Osteocyte (in vitro differentiated cells): ENCODE data around the gene PIEZO1. TPM values are rescaled to one million over a fixed set of nuclear protein-coding genes. Genes with fewer than 3 reads are reported as not detected.
A peak's percentile ranks its signal among the peaks of the same experiment; 100 is the strongest.

ENCODE experiments used
- DNase-seq: peaks from one replicate; pipeline ENCODE4 v3.0.0; 2021; ENCODE audit warnings: mixed read lengths; ENCODE audit not compliant: unreplicated experiment; ENCODE audit errors: extremely low spot score
- H3K27ac Mint-ChIP-seq: one replicate; pipeline ENCODE4 v1.8.0; 2021; ENCODE audit warnings: mild to moderate bottlenecking, mixed read lengths; ENCODE audit not compliant: unreplicated experiment
- H3K27me3 Mint-ChIP-seq: one replicate; pipeline ENCODE4 v1.8.0; 2021; ENCODE audit warnings: mixed read lengths; ENCODE audit not compliant: unreplicated experiment
- H3K36me3 Mint-ChIP-seq: one replicate; pipeline ENCODE4 v1.8.0; 2021; ENCODE audit warnings: mixed read lengths; ENCODE audit not compliant: unreplicated experiment
- H3K4me1 Mint-ChIP-seq: one replicate; pipeline ENCODE4 v1.8.0; 2021; ENCODE audit warnings: mixed read lengths; ENCODE audit not compliant: unreplicated experiment
- H3K4me3 Mint-ChIP-seq: one replicate; pipeline ENCODE4 v1.8.0; 2021; ENCODE audit warnings: mild to moderate bottlenecking, moderate library complexity, mixed read lengths; ENCODE audit not compliant: unreplicated experiment
- H3K9me3 Mint-ChIP-seq: one replicate; pipeline ENCODE4 v1.8.0; 2021; ENCODE audit warnings: mixed read lengths; ENCODE audit not compliant: unreplicated experiment
- total RNA-seq: library from RNA; stranded (reverse); gene quantifications from 2 replicates; pipeline ENCODE4 v1.2.1, GENCODE V29; 2021
- TF ChIP-seq, protein P1 (sequence below): fragments of 200-600 bp; sonication (generic); IDR thresholded peaks from 2 replicates; pipeline ENCODE4 v1.5.0; 2021; ENCODE audit warnings: antibody characterized with exemption, mild to moderate bottlenecking, moderate library complexity

The PIEZO1 gene
- total RNA-seq, 1 donor from 2014 or later, result 165 TPM

DNA sequence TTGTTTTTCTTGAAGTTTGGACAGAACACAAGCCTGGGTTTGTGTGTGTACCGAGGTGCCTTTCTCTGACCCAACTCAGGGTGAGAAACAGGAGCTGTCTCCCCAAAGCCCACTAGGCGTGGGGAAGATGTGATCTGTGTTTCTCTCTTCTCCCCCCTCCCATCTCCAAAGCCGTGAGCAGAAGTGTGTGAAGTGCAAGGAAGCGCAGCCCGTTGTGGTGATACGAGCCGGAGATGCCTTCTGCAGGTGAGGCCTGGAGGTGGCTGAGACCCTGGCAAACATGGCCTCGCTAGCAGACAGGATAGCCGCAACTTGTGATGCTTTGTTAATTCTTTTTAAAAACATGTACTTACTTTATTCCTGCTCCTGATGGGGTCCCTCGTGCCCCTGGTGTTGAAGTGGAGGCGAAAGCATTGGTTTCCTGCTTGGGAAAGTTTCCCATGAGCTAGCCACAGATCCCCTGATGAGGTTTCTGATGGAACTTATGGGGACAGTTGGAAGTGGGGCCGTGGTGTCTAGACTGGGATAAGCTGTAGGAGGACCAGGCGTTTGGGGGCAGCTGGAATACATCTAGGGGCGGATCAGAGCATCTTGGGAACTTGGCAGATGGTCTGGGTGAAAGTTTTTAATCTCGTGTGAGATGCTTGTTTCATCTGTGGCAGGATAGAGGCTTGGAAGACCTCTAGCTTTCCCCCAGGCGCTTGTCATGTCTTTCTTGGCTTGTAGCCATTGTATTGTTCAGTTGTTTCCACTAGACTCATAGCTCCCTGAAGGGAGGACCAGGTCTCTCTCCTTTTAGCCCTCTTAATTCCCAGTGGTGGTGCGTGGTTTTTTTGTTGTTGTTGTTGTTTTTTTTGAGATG is 77.8 kb downstream of the PIEZO1 start:
- H3K4me1 Mint-ChIP-seq, result peaks cover 26% of the 10 kb centered on the region
- H3K27ac Mint-ChIP-seq, result peak overlapping the region; percentile 25
- no peak for DNase-seq
- H3K36me3 Mint-ChIP-seq, result no peaks in the 10 kb centered on the region
- H3K4me3 Mint-ChIP-seq, result peak overlapping the region; percentile 74
- no peaks in the 10 kb centered on the region for H3K27me3 Mint-ChIP-seq
- TF ChIP-seq, protein P1, sequence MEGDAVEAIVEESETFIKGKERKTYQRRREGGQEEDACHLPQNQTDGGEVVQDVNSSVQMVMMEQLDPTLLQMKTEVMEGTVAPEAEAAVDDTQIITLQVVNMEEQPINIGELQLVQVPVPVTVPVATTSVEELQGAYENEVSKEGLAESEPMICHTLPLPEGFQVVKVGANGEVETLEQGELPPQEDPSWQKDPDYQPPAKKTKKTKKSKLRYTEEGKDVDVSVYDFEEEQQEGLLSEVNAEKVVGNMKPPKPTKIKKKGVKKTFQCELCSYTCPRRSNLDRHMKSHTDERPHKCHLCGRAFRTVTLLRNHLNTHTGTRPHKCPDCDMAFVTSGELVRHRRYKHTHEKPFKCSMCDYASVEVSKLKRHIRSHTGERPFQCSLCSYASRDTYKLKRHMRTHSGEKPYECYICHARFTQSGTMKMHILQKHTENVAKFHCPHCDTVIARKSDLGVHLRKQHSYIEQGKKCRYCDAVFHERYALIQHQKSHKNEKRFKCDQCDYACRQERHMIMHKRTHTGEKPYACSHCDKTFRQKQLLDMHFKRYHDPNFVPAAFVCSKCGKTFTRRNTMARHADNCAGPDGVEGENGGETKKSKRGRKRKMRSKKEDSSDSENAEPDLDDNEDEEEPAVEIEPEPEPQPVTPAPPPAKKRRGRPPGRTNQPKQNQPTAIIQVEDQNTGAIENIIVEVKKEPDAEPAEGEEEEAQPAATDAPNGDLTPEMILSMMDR, result no peak
- no peaks in the 10 kb centered on the region for H3K9me3 Mint-ChIP-seq

DNA sequence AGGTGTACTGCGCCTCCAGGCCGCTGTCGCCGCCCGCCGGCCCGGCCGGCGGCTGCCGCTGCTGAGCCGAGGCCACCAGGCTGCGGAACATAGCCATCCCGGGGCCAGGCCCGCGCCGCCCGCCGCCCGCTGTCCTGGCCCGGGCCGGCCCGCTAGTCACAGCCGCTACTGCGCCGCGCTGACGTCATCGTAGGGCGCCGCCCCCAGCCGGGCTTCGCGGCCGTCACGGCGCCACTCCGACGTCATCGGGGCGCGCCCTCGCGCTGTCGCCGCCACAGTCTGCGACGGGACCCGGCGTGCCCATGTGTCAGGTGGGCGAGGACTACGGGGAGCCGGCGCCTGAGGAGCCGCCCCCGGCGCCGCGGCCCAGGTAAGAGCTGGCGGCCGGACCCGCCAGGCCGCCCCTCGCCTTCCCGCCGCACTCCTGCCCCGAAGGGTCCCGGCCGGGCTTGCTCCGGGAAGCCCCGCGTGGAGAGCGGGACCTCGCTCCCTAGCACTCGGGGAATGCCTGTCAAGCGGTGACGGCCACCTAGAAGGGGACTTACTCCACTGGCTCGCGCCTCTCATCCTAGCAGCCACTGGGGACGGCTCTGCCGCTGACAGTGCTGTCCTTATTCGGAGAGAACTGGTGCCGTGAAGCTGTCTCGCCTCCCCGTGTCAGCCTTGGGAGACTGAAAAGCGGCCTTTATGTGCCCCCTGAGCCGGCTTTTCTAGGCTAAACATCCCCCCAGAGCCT is 78.6 kb downstream of the PIEZO1 start, which contains the start of the genes CTU2 and RNF166:
Gene CTU2, plus strand, starts transcription at position 275 of the 736 bp plus-strand sequence. Its CDS starts 28 bp downstream, at position 303.
Gene RNF166, minus strand, starts transcription at position 180 of the 736 bp plus-strand sequence. Its CDS starts 83 bp downstream, at position 97.
- DNase-seq, result peak; percentile 96
- no peaks in the 10 kb centered on the region for H3K36me3 Mint-ChIP-seq
- H3K4me3 Mint-ChIP-seq, result peak within 1 kb of the TSS; percentile 81
- TF ChIP-seq, protein P1, result no peak
- H3K27me3 Mint-ChIP-seq, result no peaks in the 10 kb centered on the region
- peak within 1 kb of the TSS; percentile 50 for H3K27ac Mint-ChIP-seq
- H3K4me1 Mint-ChIP-seq, result peaks cover 26% of the 10 kb centered on the region
- no peaks in the 10 kb centered on the region for H3K9me3 Mint-ChIP-seq

DNA sequence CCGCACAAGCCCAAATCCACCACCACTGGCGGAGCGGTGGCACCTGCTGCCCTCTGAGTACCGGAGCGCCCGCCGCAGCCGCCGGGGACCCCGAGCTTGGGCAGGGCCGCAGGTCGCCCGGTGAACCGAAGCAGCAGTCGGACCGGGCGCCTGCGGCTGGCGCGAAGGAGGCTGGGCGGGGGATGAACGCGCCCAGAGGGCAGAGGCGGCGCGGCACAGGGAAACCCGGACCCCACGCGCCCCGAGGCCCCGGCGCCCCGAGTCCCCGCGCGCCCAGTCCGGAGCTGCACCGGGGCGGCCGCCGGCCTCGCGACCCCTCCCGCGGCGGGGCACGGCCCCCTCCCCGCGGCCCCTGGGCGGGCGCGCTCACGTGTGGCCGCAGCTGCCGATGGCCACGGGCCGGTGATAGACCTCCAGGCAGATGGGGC is 79.2 kb downstream of the PIEZO1 start:
- TF ChIP-seq, protein P1, result no peak
- Mint-ChIP-seq H3K27ac (no peak overlapping the region), H3K36me3 (no peaks in the 10 kb centered on the region), H3K4me1 (peaks cover 29% of the 10 kb centered on the region), H3K9me3 (no peaks in the 10 kb centered on the region), H3K4me3 (peak overlapping the region; percentile 81), H3K27me3 (no peaks in the 10 kb centered on the region)
- DNase-seq, result no peak

DNA sequence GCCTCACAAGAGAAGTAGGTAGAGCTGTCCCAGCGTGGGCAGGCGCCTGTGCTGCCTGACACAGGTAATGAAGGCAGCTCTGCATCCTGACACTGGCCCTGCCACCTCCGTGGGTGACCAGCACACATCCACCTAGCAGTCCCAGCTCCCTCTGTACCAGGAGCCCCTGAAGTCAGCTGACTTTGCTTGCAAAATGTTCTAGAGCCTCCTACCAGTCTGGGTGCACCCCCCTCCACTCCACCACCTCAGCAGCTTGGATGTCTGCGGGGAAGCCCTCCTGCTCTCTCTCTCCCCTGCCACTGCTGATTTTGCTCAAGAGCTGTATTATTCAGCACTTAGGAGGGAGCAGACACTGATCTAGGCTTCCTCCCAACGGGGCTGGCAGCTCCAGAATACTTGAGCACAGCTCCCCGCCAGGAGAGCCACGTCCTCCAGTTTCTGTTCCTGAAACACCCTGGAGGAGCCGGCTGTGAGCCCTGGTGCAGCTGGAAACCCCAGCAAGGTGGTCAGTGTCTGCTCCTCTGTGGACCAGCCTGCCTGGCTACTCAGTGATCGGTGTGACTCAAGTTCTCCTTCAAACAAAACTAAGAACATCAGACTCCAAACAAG is 79.8 kb downstream of the PIEZO1 start:
- DNase-seq, result no peak
- TF ChIP-seq, protein P1, result no peak

More for the DNA sequence above, 79.8 kb downstream of the PIEZO1 start:
- Mint-ChIP-seq H3K36me3 (no peaks in the 10 kb centered on the region), H3K27ac (peak overlapping the region; percentile 50), H3K9me3 (no peaks in the 10 kb centered on the region), H3K4me3 (peak overlapping the region; percentile 81), H3K27me3 (no peaks in the 10 kb centered on the region), H3K4me1 (peaks cover 33% of the 10 kb centered on the region)
